GM23338 (cell line): Measurements from ENCODE around the gene RPL34. TPM values are rescaled to one million over a fixed set of nuclear protein-coding genes. Genes with fewer than 3 reads are reported as not detected.

Experiments used
- ATAC-seq: fragments of 200-7000 bp; cut with Tn5 transposase; 3 replicates; pipeline ENCODE4 v1.9.1; 2020
- DNase-seq: peaks from one replicate; pipeline ENCODE4 v3.0.0-alpha.2; 2015; ENCODE audit warnings: low spot score
- H2AFZ ChIP-seq: fragments of 200-600 bp; sonication (generic); 2 replicates; pipeline ENCODE4 v1.8.0; 2016; ENCODE audit warnings: antibody characterized with exemption, mild to moderate bottlenecking, moderate library complexity
- H3F3A ChIP-seq: fragments of 200-600 bp; sonication (generic); replicated peaks from 2 replicates; pipeline ENCODE4 v1.8.0; 2017; ENCODE audit warnings: antibody characterized with exemption, mixed run types, low read depth
- H3K27ac ChIP-seq: fragments of 200-600 bp; sonication (generic); 2 replicates; pipeline ENCODE4 v1.6.1; 2016; ENCODE audit warnings: low read depth
- H3K27me3 ChIP-seq: fragments of 200-600 bp; sonication (generic); 2 replicates; pipeline ENCODE4 v1.8.0; 2016; ENCODE audit warnings: mild to moderate bottlenecking, mixed run types, moderate library complexity; ENCODE audit not compliant: insufficient read depth
- H3K36me3 ChIP-seq: fragments of 200-600 bp; sonication (generic); 2 replicates; pipeline ENCODE4 v1.8.0; 2016; ENCODE audit warnings: mild to moderate bottlenecking; ENCODE audit not compliant: insufficient read depth
- H3K4me1 ChIP-seq: fragments of 200-600 bp; sonication (generic); 2 replicates; pipeline ENCODE4 v1.8.0; 2016; ENCODE audit warnings: mild to moderate bottlenecking, moderate library complexity; ENCODE audit not compliant: insufficient read depth
- H3K4me2 ChIP-seq: fragments of 200-600 bp; sonication (generic); 2 replicates; pipeline ENCODE4 v1.7.1; 2017; ENCODE audit warnings: mixed run types
- H3K4me3 ChIP-seq: fragments of 200-600 bp; sonication (generic); 2 replicates; pipeline ENCODE4 v1.6.1; 2016; ENCODE audit warnings: mixed run types
- H3K79me2 ChIP-seq: fragments of 200-600 bp; sonication (generic); replicated peaks from 2 replicates; pipeline ENCODE4 v1.8.0; 2017; ENCODE audit warnings: mild to moderate bottlenecking; ENCODE audit not compliant: insufficient read depth
- H3K9me2 ChIP-seq: fragments of 200-600 bp; sonication (generic); 2 replicates; pipeline ENCODE4 v1.8.0; 2017; ENCODE audit not compliant: insufficient read depth
- H4K20me1 ChIP-seq: fragments of 200-600 bp; sonication (generic); replicated peaks from 2 replicates; pipeline ENCODE4 v1.8.0; 2017; ENCODE audit warnings: mild to moderate bottlenecking; ENCODE audit not compliant: insufficient read depth
- H3K27ac Mint-ChIP-seq: 2 replicates; pipeline ENCODE4 v1.8.0; 2020; ENCODE audit warnings: inconsistent platforms, mild to moderate bottlenecking, moderate library complexity, mixed read lengths
- H3K27me3 Mint-ChIP-seq: 3 replicates; pipeline ENCODE4 v1.8.0; 2022; ENCODE audit warnings: low read depth, mild to moderate bottlenecking, moderate library complexity, mixed read lengths, inconsistent platforms; ENCODE audit not compliant: insufficient read depth, poor library complexity
- H3K36me3 Mint-ChIP-seq: 3 replicates; pipeline ENCODE4 v1.8.0; 2021; ENCODE audit warnings: low read depth, mild to moderate bottlenecking, inconsistent platforms, moderate library complexity, mixed read lengths
- H3K4me1 Mint-ChIP-seq: 3 replicates; pipeline ENCODE4 v1.8.0; 2020; ENCODE audit warnings: mild to moderate bottlenecking, inconsistent platforms, mixed read lengths
- H3K4me3 Mint-ChIP-seq: 3 replicates; pipeline ENCODE4 v1.8.0; 2021; ENCODE audit warnings: moderate library complexity, mild to moderate bottlenecking, inconsistent platforms, mixed read lengths
- H3K9me3 Mint-ChIP-seq: 3 replicates; pipeline ENCODE4 v1.8.0; 2020; ENCODE audit warnings: moderate library complexity, mild to moderate bottlenecking, inconsistent platforms, mixed read lengths
- ETS1 ChIP-seq: IDR thresholded peaks from 2 replicates; pipeline ENCODE4 v1.6.1; 2016; ENCODE audit warnings: antibody characterized with exemption
- EZH2 ChIP-seq: fragments of 200-600 bp; sonication (generic); IDR thresholded peaks from one replicate; pipeline ENCODE4 v1.8.0; 2017; ENCODE audit warnings: antibody characterized with exemption, mild to moderate bottlenecking, low read depth; ENCODE audit not compliant: unreplicated experiment
- EZH2phosphoT487 ChIP-seq: fragments of 200-600 bp; sonication (generic); IDR thresholded peaks from one replicate; pipeline ENCODE4 v1.8.1; 2018; ENCODE audit warnings: antibody characterized with exemption; ENCODE audit not compliant: unreplicated experiment
- JUNB ChIP-seq: IDR thresholded peaks from one replicate; pipeline ENCODE4 v1.6.1; 2016; ENCODE audit warnings: antibody characterized with exemption; ENCODE audit not compliant: unreplicated experiment
- NANOG ChIP-seq: IDR thresholded peaks from 2 replicates; pipeline ENCODE4 v1.6.1; 2016; ENCODE audit warnings: antibody characterized with exemption, borderline replicate concordance
- REST ChIP-seq: IDR thresholded peaks from one replicate; pipeline ENCODE4 v1.6.1; 2018; ENCODE audit warnings: antibody characterized with exemption; ENCODE audit not compliant: unreplicated experiment
- ZNF114 ChIP-seq: fragments of 250-450 bp; sonication (Bioruptor Pico); IDR thresholded peaks from 2 replicates; pipeline ENCODE4 v1.5.0; 2020; ENCODE audit warnings: mild to moderate bottlenecking, moderate library complexity
- ZNF462 ChIP-seq: fragments of 250-450 bp; sonication (Bioruptor Pico); IDR thresholded peaks from 2 replicates; pipeline ENCODE4 v1.5.0; 2020; ENCODE audit warnings: mild to moderate bottlenecking, moderate library complexity
- polyA plus RNA-seq: library from polyadenylated mRNA; unstranded; fragments of >200 nt; fragmentation: Nextera tagmentation; extraction: Ambion mirVana; gene quantifications from 2 replicates; pipeline ENCODE4 v1.2.1, GENCODE V29; 2016
- total RNA-seq: library from RNA; depleted of rRNA; stranded (reverse); fragments of >200 nt; shearing (Covaris generic); gene quantifications from 2 replicates; pipeline ENCODE4 v1.2.3, GENCODE V29; 2014

Gene RPL34
- total and polyA plus RNA-seq, 2 experiments from 2014 or later, result 785 to 2,566 TPM

- TF ChIP-seq ZNF462, result no peak
- no peak for TF ChIP-seq ETS1
Observed at GRCh38 chr4:108601106-108601505, 19.3 kb upstream of the RPL34 start (continued).

GRCh38 chr4:108601532-108601931 is 18.8 kb upstream of the RPL34 start:
- no peak for ATAC-seq
- Mint-ChIP-seq H3K36me3 (no peaks in the 10 kb centered on the region; the same call in 2 of the 3 replicates), H3K27me3 (peaks cover 2% of the 10 kb centered on the region), H3K4me3 (no peak overlapping the region), H3K4me1 (no peaks in the 10 kb centered on the region; the same call in 2 of the 3 replicates), H3K9me3 (peaks cover 3% of the 10 kb centered on the region; the same call in 1 of the 3 replicates), H3K27ac (no peak overlapping the region)
- H3K79me2 ChIP-seq, result no peaks in the 10 kb centered on the region
- no peaks in the 10 kb centered on the region for H4K20me1 ChIP-seq
- no peaks in the 10 kb centered on the region for H3K4me1 ChIP-seq
- no peak overlapping the region for H3K27ac ChIP-seq
- no peak for DNase-seq
- H3K27me3 ChIP-seq, result no peaks in the 10 kb centered on the region
- TF ChIP-seq REST (no peak), EZH2phosphoT487 (no peak), JUNB (no peak), EZH2 (no peak), ZNF114 (CRISPR knock-in tag) (no peak), NANOG (no peak)
- H3K9me2 ChIP-seq, result no peaks in the 10 kb centered on the region
- no peak overlapping the region for H3K4me2 ChIP-seq
- no peak overlapping the region for H2AFZ ChIP-seq
- H3K36me3 ChIP-seq, result no peaks in the 10 kb centered on the region
- no peaks in the 10 kb centered on the region for H3F3A ChIP-seq
- no peak overlapping the region for H3K4me3 ChIP-seq
